Activated CD4-positive, alpha-beta T cell treated with anti-CD3 and anti-CD28 coated beads, Interleukin-2, Interleukin-4, amounts not matched to agents 100 ng/mL and 50 ng/mL, durations not matched to agents 16 hours and 8 hours (primary cell): Measurements from ENCODE around the gene VIL1.

Experiments used
- DNase-seq: peaks from one replicate; pipeline ENCODE4 v3.0.0-alpha.2; 2020; ENCODE audit warnings: low spot score

VIL1 gene

GRCh38 chr2:218418717-218419458 is at the start of gene VIL1:
Gene VIL1, plus strand, starts transcription at chr2:218419123. Its CDS starts 4,656 bp downstream, at chr2:218423779.
- no peak for DNase-seq

DNA sequence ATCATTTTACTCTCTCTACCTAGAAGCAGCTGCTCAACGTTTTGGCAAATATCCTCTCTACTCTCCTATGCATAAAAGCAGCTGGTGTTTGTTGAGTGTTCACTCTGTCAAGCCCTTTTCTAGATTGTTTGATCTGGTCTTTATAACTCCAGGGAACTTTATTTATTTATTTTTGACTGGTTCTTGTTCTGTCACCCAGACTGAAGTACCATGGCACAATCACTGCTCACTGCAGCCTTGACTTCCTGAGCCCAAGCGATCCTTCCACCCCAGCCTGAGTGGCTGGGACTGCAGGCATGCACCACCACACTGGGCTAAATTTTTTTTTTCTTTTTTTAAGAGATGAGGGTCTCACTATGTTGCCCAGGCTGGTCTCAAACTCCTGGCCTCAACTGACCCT is 49.6 kb upstream of the VIL1 start:
- DNase-seq, result no peak

DNA sequence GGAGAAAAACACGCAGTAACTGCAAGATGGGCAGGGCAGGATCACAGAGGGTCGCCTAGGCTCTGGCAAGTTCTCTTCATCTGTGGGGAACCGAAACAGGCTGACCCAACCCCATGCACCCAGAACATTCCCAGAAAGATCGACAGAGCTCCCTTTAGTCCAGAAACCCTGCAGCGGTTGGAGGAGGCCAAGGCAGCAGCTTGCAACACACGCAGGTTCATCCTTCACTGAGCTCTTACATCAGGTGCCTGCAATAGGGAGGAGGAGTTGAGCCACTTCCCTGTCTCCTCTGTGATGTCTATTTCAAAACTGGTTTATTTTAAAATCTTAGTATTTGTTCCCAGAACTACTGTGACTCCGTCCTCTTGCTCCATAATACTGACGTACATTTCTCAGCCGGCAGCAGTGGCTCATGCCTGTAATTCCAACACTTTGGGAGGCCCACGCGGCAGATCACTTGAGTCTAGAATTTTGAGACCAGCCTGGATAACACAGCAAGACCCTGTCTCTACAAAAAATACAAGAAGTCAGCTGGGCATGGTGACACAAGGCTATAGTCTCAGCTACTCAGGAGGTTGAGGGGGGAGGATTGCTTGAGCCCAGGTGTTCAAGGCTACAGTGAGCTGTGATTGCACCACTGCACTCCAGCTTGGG is 48.4 kb upstream of the VIL1 start:
- DNase-seq, result no peak

GRCh38 chr2:218371983-218372350 is 47.0 kb upstream of the VIL1 start:
- no peak for DNase-seq

DNA sequence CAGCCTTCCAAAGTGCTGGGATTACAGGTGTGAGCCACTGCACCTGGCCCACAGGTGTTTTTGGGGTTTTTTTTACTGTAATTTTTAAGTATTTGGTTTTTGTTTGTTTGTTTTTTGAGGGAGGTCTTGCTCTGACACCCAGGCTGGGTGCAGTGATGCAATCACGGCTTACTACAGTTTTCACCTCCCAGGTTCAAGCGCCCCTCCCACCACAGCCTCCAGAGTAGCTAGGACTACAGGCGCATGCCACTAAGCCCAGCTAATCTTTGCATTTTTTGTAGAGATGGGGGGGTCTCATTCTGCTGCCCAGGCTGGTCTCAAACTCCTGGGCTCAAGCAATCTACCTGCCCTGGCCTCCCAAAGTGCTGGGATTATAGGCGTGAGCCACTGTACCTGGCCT is 44.1 kb upstream of the VIL1 start:
- no peak for DNase-seq

DNA sequence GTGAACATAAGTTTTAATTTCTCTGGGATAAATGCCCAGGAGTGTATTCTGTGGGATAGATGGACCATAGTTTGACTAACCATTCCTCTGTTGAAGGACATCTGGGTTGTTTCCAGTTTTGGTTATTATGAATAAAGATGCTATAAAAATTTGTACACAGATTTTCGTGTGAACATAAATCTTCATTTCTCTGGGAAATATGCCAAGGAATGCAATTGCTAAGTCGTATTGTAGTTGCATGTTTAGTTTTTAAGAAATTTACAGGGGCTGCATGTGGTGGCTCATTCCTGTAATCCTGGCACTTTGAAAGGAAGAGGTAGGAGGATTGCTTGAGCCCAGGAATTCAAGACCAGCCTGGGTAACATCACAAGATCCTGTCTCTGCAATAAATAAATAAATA is 43.7 kb upstream of the VIL1 start:
- no peak for DNase-seq

DNA sequence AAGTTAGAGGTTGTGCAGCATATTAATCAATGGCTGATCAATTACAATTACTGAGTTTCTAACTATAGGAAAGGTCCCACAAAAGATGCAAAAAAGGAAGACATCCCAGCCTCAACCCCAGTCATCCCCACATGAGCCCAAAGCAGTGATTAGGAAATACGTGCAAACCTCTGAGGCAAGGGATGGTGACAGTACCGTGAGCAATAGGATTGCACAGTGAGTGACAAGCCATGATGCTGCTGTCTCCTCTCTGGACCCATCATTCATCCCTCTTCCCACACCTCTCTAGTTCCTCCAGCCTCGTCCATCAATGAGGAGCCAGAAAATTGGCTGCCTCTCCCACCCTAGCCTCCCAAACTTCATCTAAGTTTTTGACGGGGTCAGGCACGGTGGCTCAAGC is 40.9 kb upstream of the VIL1 start:
- DNase-seq, result no peak

DNA sequence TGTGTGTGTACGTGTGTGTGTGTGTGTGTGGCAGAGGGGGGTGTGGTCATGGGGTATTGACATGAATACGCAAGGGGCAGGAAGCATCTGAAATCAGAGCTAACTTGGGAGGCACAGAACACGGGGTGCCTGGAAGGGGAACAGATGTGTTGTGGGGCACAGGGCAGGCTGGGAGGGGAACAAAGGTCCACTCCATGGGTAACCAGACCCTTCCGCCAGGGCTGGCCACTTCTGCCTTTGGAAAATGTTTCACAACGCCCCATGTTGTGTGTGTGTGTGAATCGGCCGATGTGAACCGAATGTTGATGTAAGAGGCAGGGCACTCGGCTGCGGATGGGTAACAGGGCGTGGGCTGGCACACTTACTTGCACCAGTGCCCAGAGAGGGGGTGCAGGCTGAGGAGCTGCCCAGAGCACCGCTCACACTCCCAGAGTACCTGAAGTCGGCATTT is 37.0 kb upstream of the VIL1 start, which contains the start of gene SLC11A1:
Gene SLC11A1 (plus strand): TSS at position 358 of the 451 bp plus-strand sequence. CDS start 96 bp downstream, outside the sequence.
- no peak for DNase-seq

- DNase-seq, result no peak
Observed at GRCh38 chr2:218382785-218383184, 36.1 kb upstream of the VIL1 start.

DNA sequence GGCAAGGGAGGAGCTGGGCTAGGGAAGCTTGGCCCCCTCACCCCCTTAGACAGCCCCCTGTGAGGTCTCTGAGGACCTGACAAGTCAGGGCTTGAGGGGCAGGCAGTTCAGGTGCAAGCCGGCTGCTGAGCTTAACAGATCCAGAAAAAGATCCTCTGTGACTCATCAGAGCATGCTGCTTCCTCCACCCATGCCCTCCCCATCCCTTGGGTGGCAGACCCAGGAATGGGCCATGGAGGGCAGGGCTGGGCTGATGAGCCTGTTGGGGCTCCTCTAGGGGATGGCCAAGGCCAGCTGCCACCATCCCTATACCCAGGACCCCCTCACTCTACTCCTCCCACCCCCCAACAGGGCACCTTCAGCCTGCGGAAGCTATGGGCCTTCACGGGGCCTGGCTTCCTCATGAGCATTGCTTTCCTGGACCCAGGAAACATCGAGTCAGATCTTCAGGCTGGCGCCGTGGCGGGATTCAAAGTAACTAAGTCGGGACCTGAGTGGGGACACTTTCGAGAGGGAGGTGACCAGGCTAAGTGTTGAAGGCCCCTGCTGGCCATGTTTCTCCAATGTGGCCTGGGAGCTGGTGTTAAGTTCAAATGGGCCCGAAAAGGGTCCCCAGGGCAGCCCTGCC is 34.9 kb upstream of the VIL1 start:
- DNase-seq, result no peak

DNA sequence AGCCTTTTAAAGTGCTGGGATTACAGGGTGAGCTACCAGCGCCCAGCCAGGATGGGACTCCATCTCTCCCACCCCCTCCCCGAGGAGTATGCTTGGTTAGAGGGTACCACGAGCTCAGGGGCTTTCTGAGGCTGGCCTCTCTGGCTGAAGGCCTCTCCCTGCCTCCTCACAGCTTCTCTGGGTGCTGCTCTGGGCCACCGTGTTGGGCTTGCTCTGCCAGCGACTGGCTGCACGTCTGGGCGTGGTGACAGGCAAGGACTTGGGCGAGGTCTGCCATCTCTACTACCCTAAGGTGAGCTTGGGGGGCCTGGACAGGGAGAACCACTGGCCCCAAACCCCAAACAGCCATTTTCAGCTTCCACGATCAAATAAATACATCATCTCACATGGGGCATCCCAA is 33.9 kb upstream of the VIL1 start:
- DNase-seq, result no peak

GRCh38 chr2:218386505-218387368 is 32.2 kb upstream of the VIL1 start:
- no peak for DNase-seq

- no peak for DNase-seq
Observed at GRCh38 chr2:218387369-218388194, 31.3 kb upstream of the VIL1 start.

DNA sequence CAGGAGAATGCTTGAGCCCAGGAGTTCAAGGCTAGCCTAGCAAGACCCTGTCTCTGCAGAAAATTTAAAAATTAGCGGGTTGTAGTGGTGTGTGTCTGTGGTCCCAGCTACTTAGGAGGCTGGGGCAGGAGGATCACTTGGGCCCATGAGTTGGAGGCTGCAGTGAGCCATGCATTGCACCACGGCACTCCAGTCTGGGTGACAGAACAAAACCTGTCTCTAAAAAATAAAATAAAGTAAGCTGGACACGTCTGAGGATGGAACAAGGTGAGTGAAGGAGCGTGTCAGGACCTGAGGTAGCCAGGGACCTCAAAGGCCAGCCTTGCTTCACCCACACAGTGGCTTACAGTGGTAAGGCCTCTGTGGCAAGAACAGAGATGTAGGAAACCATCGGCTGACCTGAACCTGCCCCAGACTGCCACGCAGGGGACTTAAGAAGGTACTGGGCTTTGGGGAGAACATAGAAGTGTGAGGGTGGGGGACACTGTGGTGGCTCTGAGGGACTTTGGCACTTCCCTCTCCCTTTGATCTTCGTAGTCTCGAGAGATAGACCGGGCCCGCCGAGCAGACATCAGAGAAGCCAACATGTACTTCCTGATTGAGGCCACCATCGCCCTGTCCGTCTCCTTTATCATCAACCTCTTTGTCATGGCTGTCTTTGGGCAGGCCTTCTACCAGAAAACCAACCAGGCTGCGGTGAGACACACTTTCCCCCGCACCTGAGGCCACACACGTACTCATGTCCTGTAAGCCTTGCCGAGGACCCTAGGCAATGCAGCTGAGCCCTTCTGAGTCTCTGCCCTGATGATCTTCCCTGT is 29.4 kb upstream of the VIL1 start:
- DNase-seq, result no peak

GRCh38 chr2:218391202-218391601 is 27.7 kb upstream of the VIL1 start:
- DNase-seq, result no peak

GRCh38 chr2:218392459-218392858 is 26.5 kb upstream of the VIL1 start:
- no peak for DNase-seq

DNA sequence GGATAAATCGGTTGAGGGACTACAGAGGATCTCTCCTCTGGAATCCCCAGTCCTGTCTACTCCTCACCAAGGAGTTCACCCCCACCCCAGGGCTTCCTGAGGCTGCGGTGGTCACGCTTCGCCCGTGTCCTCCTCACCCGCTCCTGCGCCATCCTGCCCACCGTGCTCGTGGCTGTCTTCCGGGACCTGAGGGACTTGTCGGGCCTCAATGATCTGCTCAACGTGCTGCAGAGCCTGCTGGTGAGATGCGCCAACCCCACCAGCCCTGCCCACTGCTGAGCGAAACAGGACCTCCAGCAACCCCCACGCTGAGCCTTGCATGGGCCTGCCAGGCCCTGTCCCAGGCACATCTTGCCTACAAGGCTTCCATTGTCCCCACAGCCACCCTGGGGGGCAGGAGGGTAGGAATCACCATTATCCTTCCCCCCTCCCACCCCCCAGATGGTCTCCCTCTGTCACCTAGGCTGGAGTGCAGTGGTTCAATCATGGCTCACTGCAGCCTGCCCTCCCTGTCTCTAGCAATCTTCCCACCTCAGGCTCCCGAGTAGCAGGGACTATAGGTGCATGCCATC is 25.9 kb upstream of the VIL1 start:
- no peak for DNase-seq

DNA sequence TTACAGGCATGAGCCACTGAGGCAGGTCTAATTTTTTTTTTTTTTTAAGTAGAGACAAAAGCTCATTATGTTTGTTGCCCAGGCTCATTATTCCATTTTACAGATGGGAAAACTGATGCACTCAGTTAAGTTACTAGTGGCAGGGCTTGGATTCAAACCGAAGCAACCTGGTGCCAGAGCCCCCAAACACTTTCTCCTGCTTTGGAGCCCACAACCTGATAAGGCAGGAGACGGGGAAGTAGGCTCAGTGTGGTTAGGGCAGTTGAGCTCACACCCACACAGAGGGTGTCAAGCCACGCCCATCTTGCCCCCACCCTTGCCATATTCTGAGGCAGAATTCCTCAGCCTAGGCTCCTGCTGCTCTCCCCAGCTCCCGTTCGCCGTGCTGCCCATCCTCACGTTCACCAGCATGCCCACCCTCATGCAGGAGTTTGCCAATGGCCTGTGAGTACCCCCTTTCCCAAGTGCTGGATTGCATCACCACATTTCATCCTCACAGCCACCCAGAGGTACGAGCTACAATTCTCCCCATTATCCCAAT is 25.1 kb upstream of the VIL1 start:
- no peak for DNase-seq

GRCh38 chr2:218394298-218395089 is 24.4 kb upstream of the VIL1 start:
- DNase-seq, result no peak
